Measurements from ENCODE around the gene DNAJC18.
"Not testable (repeated sequence)": the region's sequence is repeated elsewhere in the genome, so short reads cannot be mapped to it uniquely, and the experiment has no call there.

The DNAJC18 gene

GRCh38 chr5:139387611-139388197, 51.6 kb downstream of the DNAJC18 start:
- DNase-seq (ENCODE audit: low spot score): no peak

GRCh38 chr5:139386956-139387355, 52.4 kb downstream of the DNAJC18 start:
- not testable (repeated sequence) for DNase-seq (ENCODE audit: low spot score)

GRCh38 chr5:139386050-139386438, 53.3 kb downstream of the DNAJC18 start:
- DNase-seq (ENCODE audit: low spot score): no peak

- no peak for DNase-seq (ENCODE audit: low spot score)
These were observed 54.0 kb downstream of the DNAJC18 start for GRCh38 chr5:139385061-139386049.

- no peak for DNase-seq (ENCODE audit: low spot score)
These were observed 54.7 kb downstream of the DNAJC18 start for GRCh38 chr5:139384591-139385051.

GRCh38 chr5:139383993-139384590, 55.2 kb downstream of the DNAJC18 start:
- no peak for DNase-seq (ENCODE audit: low spot score)

GRCh38 chr5:139383275-139383992, 55.9 kb downstream of the DNAJC18 start, which contains the start of gene SLC23A1:
TSS of gene SLC23A1 (minus strand) at chr5:139383297. CDS start at chr5:139383253, 44 bp downstream.
- no peak for DNase-seq (ENCODE audit: low spot score)

GRCh38 chr5:139382807-139383206, 56.5 kb downstream of the DNAJC18 start:
- DNase-seq (ENCODE audit: low spot score): no peak

GRCh38 chr5:139381837-139382761, 57.2 kb downstream of the DNAJC18 start:
- DNase-seq (ENCODE audit: low spot score): no peak

- DNase-seq (ENCODE audit: low spot score): no peak
These were observed 59.5 kb downstream of the DNAJC18 start for GRCh38 chr5:139379626-139380449.

- no peak for DNase-seq (ENCODE audit: low spot score)
These were observed 60.4 kb downstream of the DNAJC18 start for GRCh38 chr5:139378941-139379361.

- no peak for DNase-seq (ENCODE audit: low spot score)
These were observed 61.1 kb downstream of the DNAJC18 start for GRCh38 chr5:139378101-139378825.

GRCh38 chr5:139377226-139377625, 62.1 kb downstream of the DNAJC18 start:
- DNase-seq (ENCODE audit: low spot score): no peak

GRCh38 chr5:139376364-139376763, 63.0 kb downstream of the DNAJC18 start:
- DNase-seq (ENCODE audit: low spot score): no peak

- no peak for DNase-seq (ENCODE audit: low spot score)
These were observed 64.4 kb downstream of the DNAJC18 start for GRCh38 chr5:139374909-139375308.

- DNase-seq (ENCODE audit: low spot score): no peak
These were observed 67.6 kb downstream of the DNAJC18 start for GRCh38 chr5:139371482-139372435.

GRCh38 chr5:139369181-139369580, 70.1 kb downstream of the DNAJC18 start:
- DNase-seq (ENCODE audit: low spot score): no peak

- no peak for DNase-seq (ENCODE audit: low spot score)
These were observed 70.7 kb downstream of the DNAJC18 start for GRCh38 chr5:139368613-139369012.
